SU-DHL-6 (cell line): ENCODE results near the gene PNMA8C.

ENCODE experiments used
- EZH2phosphoT487 ChIP-seq: fragments of 200-600 bp; sonication (generic), shearing (Covaris generic); conservative IDR thresholded peaks from 2 replicates; pipeline ENCODE4 v1.6.1; 2018; ENCODE audit warnings: mild to moderate bottlenecking, antibody characterized with exemption, low read length, moderate library complexity, mixed read lengths
- TF ChIP-seq, protein P1 (sequence below): fragments of 200-600 bp; sonication (generic); IDR thresholded peaks from one replicate; pipeline ENCODE4 v1.5.1; 2017; ENCODE audit warnings: antibody characterized with exemption, mild to moderate bottlenecking, low read length, moderate library complexity; ENCODE audit not compliant: insufficient read depth, poor library complexity, severe bottlenecking

DNA sequence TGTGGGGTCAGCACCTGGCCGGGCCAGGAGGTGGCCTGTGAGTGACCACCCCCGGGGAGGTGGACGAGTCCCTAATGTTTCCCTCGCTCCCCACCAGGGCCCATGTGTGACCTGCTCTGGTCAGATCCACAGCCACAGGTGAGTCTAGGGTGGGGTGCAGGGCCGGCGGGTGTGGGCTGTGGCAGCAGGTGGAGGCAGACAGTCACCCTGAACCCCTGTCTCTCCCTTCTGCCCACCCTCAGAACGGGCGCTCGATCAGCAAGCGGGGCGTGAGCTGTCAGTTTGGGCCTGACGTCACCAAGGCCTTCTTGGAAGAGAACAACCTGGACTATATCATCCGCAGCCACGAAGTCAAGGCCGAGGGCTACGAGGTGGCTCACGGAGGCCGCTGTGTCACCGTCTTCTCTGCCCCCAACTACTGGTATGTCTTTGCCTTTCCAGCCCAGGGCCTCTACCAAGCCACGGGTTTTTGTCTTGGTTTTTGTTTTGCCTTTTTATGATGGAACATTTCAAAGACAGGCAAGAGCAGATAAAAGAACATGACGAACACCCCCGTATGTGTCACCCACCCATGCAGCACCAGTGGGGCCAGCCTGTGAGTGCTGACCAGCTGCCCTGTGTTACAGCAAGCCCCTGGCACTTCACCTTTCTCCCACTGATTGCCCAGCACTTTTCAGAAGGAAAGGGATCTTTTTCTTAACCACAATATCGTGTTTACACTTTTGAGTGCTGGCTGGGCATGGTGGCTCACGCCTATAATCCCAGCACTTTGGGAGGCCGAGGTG lies 40.2 kb downstream of the PNMA8C start:
- TF ChIP-seq, protein P1, sequence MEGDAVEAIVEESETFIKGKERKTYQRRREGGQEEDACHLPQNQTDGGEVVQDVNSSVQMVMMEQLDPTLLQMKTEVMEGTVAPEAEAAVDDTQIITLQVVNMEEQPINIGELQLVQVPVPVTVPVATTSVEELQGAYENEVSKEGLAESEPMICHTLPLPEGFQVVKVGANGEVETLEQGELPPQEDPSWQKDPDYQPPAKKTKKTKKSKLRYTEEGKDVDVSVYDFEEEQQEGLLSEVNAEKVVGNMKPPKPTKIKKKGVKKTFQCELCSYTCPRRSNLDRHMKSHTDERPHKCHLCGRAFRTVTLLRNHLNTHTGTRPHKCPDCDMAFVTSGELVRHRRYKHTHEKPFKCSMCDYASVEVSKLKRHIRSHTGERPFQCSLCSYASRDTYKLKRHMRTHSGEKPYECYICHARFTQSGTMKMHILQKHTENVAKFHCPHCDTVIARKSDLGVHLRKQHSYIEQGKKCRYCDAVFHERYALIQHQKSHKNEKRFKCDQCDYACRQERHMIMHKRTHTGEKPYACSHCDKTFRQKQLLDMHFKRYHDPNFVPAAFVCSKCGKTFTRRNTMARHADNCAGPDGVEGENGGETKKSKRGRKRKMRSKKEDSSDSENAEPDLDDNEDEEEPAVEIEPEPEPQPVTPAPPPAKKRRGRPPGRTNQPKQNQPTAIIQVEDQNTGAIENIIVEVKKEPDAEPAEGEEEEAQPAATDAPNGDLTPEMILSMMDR: no peak
- TF ChIP-seq EZH2phosphoT487: no peak
